T-helper 1 cell (primary cell): ENCODE measurements around the gene SUMF1.

Experiments used
- DNase-seq, 5 donors: peaks; one replicate each; pipeline ENCODE4 v3.0.0-alpha.2; 2012 to 2020

Gene SUMF1

DNA sequence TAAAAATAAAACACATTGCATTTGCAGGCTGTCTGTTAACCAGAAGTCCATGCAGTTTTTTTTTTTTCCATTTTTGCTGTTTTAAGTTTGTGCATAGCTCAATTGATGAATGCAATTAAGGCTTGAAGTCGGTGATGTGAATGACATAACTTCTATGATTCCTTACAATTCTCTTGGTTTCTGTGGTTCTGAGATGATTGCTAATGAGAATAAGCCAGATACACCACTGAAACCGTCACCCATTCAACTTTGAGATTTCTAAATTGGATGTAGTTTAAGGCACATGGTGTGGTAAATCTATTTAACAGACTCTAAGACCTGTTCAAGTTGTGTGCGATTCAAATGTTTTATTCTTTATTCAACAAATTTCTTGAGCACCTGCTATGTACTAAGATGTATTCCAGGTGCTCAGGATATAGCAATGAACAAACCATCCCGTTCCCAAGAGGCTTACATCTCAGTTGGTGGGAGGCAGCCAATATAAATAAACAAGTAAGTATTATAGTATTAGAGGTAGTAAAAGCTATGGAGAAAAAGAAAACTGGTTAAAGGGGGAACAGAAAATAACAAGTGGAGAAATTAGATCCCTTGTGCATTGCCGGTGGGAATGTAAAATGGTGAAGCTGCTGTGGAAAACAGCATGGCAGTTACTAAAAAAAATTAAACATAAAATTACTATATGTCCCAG lies 30.1 kb upstream of the SUMF1 start:
- DNase-seq, result no peak

- DNase-seq, result no peak
Measured at GRCh38 chr3:4496087-4496452, 29.0 kb upstream of the SUMF1 start.

GRCh38 chr3:4495294-4496086 lies 28.4 kb upstream of the SUMF1 start:
- no peak for DNase-seq

DNA sequence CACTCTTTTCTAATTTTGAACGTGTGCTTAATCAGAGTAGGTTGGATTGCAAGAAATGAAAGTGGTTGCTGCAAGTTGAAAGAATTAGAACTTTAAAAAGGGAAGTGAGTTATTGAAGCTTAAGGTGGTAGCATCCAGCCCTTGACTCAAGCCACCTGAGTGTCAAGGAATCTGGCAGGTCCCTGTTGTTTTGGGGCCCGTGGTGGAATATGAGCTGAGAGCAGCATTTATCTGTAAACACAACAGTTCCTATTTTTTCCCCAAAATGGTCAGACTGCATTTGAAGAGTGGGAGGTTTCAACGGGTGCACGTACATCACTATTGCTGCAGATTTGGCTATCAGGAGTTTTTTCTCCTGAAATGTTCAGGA lies 27.8 kb upstream of the SUMF1 start:
- no peak for DNase-seq

GRCh38 chr3:4493941-4494894 lies 27.1 kb upstream of the SUMF1 start:
- DNase-seq, result no peak

GRCh38 chr3:4493014-4493940 lies 26.2 kb upstream of the SUMF1 start, which contains the start of gene ITPR1:
Gene ITPR1, plus strand, starts transcription at chr3:4493348. Its CDS starts 23,144 bp downstream, at chr3:4516492.
- peak; percentile 96 to 99 (median 97) for DNase-seq

DNA sequence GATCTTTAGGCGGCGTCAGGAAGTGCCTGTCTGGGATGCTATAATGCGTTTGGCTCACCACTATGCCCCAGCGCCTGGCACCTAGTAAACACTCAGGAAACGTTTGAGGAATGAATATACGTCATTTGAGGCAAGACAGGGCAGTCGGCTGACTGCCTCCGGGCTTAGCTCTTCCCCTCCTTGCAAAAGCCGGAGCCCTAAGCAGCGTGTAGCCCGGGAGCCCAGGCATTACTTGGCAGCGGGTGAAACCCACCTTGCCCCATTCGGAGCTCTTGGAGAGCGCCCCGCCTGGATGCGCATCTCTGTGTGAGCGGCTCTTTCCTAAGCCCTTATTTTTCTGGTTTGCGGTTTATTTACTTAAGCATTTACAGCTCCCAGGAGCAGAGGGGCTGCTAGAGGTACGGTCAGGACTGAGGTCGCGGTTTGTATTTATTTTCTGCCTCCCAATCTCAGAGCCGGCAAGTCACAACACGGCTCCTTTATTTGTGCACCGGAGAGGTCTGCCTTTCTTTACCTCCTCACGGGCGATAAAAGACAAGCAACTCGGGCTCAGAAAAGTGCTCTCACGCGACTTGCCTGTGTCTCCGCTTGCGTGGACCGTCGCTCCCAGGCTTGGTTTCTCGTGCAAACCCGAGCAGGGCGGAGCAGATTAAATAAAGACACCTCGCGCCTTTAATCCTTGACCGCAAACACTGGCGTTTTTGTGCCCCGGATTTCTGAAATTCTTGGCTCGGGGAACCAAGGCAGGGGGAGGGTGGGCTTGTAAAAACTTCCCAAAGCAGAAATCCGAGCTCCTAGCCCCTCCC lies 25.3 kb upstream of the SUMF1 start:
- peak in 4 of 5 donors; percentile 27 to 44 (median 38) for DNase-seq

DNA sequence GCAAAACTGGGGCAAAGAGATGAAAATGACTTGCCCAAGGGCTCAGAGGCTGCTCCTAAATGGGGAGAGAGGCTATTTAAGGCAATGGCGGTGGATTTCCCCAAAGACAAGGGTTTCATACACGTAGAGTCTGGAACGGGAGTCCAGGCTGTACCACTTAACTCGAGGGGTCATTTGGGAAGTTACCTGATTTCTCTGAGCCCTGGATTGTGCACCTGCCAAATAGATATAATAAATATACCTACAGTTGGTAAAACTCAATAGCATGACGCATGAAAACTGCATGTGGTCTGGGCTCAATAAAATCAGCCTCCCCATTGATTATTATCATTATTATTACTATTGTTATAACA lies 24.8 kb upstream of the SUMF1 start:
- DNase-seq, result no peak

GRCh38 chr3:4478261-4478660 lies 11.2 kb upstream of the SUMF1 start:
- no peak for DNase-seq

- no peak for DNase-seq
Measured at GRCh38 chr3:4476496-4476895, 9.4 kb upstream of the SUMF1 start.

DNA sequence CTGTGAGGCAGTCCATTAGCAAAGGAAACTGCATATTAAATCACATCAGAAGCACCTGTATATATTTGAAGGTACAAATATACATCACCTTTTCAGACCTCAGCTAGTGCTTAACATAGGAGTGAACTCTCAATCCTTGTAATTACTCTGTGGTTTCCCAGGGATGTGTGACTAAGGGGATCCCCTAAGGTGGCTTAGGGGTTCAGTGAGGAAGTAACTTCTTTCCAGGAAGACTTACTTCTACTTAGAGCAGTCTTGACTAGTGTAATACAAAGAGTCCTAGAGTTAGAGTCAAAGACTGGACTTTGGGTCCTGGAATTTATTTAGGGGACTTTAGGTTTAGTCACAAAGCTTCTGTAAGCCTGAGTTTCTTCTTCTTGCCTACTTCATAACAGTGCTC lies 8.7 kb upstream of the SUMF1 start:
- DNase-seq, result no peak

DNA sequence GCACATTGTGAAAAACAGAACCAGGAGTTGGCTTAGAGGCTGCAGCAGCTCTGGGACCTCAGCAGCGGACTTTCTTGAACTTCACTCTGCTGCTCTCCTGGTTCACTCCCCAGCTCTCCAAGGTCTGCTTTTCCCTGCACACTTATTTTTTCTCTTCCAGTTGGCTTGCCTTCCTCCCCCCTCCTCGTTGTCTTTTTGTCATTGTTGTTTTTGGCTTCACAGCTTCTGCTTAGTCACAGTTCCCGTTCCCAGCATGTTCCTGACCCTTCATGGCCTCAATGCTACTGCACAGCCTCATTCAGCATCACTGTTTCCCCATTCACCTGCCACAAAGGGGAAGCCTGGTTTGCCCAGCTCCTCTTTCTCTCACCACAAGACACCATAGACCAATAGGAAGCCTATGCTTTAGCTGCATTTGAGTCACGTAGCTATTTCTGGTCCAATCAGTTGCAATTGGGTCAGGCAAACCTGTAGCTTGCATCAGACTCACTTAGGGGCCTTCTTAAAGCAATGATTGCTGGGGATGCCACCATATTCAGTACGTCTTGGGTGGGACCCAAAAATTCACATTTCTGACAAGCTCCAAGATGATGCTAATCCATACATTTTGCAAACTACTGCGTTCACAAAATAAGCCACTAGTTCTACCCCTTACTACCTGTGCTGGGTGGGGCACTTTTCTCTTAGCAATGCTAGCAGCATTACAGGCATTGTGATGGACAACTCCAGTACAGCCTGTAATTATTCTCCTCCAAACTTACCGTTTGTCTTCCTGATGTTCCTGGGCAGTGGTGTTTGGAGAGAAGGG lies 7.8 kb upstream of the SUMF1 start:
- peak in 1 of 5 donors; percentile 14 for DNase-seq

- DNase-seq, result no peak
Measured at GRCh38 chr3:4472766-4473165, 5.7 kb upstream of the SUMF1 start.

DNA sequence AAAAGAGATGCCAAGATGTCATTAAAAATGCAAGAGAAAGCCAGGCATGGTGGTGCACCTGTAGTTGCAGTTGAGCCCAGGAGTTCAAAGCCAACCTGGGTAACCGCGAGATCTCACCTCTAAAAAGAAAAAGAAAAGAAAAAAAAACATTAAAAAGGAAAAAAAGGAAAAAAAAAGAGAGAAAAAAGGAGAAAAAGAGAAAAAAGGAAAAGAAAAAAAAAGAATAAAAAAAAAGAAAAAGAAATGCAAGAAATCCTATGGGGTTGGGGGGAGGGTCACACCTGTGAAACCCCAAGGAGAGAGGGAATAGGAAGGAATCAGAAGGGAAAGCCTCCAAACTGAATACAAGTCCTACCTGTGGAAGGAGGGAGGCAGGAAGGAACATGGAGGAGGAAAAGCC lies 5.2 kb upstream of the SUMF1 start:
- DNase-seq, result no peak

- DNase-seq, result no peak
Measured at GRCh38 chr3:4471907-4472306, 4.8 kb upstream of the SUMF1 start.

DNA sequence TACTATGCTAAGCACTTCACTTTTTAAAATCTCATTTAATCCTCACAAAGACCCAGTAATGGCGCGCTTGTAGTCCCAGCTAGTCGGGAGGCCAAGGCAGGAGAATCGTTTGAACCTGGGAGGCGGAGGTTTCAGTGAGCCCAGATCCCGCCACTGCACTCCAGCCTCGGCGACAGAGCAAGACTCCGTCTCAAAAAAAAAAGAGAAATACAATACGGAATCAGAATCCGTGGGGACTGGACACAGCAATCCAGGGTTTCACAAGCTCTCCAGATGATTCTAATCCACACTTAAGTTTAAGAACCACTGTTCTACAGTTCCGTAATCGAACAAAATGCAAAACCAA lies 426 bp upstream of the SUMF1 start:
- no peak for DNase-seq

GRCh38 chr3:4464576-4464975 lies 2.5 kb downstream of the SUMF1 start:
- no peak for DNase-seq

GRCh38 chr3:4462369-4463040 lies 4.6 kb downstream of the SUMF1 start:
- DNase-seq, result no peak

GRCh38 chr3:4461468-4462090 lies 5.5 kb downstream of the SUMF1 start:
- no peak for DNase-seq
